ENCODE data around the gene APOLD1. TPM values are rescaled to one million over a fixed set of nuclear protein-coding genes. Genes with fewer than 3 reads are reported as not detected.
"Not testable (repeated sequence)": the region's sequence is repeated elsewhere in the genome, so short reads cannot be mapped to it uniquely, and the experiment has no call there.

APOLD1 gene
- total and polyA plus RNA-seq, 2 of the 8 experiments (the other 6 are each of a cell fraction or from before 2014, with no cell fraction given), result 0.12 to 0.71 TPM

DNA sequence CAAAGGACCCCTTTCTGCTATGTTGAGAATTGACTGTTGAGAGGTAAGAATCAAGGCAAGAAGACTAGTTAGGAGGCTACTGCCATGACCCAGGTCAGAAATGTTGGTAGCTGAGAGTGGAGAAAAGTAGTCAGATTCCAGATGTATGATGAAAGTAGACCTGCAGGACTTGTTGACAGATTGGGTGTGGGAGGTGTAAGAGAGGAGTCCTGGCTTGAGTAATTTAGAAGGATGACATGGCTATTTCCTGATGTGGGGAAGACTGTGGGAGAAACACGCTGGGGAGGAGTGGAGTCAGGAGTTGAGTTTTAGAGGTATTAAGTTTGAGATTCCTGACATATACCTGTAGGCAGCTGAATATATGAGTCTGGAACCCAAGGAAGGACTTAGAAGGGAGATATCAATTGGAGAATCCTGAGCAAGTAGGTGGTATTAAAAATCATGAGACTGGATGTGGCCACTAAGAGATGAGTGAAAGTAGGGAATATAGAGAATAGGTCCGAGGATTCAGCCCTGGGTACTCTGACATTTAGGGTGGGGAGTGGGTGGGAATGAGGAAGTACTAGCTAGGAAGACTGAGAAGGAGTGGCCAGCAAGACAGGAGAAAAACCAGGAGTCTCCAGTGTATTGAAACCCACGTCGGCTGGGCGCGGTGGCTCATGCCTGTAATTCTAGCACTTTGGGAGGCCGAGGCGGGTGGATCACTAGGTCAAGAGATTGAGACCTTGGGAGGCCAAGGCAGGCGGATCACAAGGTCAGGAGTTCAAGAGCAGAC, 15.1 kb downstream of the APOLD1 start (continued):
- TF ChIP-seq SIN3A (conservative IDR thresholded peaks at IDR 0.05 in 1 of 2, IDR thresholded peaks at IDR 0.05 in 1 of 2; ENCODE audit: low read depth in 1 of 2, low read length in 2 of 2) (no peak), RBBP5 (IDR thresholded peaks at IDR 0.05; ENCODE audit: borderline replicate concordance, low read depth, low read length) (no peak)

DNA sequence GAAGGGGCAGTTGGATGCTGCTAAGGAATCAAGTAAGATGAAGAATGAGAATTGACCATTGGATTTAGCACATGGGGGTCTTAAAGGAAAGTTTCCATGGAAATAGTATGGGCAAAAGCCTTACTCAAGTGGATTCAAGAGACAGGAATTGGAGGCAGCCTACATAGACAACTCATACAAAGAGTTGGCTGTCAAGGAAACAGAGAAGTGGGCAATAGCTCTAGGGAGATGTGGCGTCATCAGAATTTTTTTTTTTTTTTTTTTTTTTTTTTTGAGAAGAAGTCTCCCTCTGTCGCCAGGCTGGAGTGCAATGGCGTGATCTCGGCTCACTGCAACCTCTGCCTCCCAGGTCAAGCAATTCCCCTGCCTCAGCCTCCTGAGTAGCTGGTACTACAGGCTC, 16.2 kb downstream of the APOLD1 start:
- H3K4me3 ChIP-seq (ENCODE audit: extremely low read depth in 1 of 4, insufficient read depth in 2 of 4, low read depth in 3 of 4, low read length in 4 of 4); H3K9me3 ChIP-seq (ENCODE audit: insufficient read depth in 2 of 2, low read depth in 1 of 2, low read length in 1 of 2); H2BK15ac ChIP-seq (ENCODE audit: low read length); H3K79me1 ChIP-seq (ENCODE audit: low read depth, low read length); H3K79me2 ChIP-seq (ENCODE audit: control insufficient read depth in 1 of 2, insufficient read depth in 2 of 2, low read length in 2 of 2); H2BK120ac ChIP-seq (replicated peaks; ENCODE audit: low read depth, low read length); H3K14ac ChIP-seq (ENCODE audit: insufficient read length); FAIRE-seq; H2BK20ac ChIP-seq (ENCODE audit: low read length); H3K56ac ChIP-seq (replicated peaks; ENCODE audit: insufficient read length, low read depth, low read length); H3K23ac ChIP-seq (ENCODE audit: insufficient read length); H3K9ac ChIP-seq (replicated peaks in 1 of 4; ENCODE audit: extremely low read depth in 1 of 4, low read depth in 3 of 4, low read length in 3 of 4); H3K23me2 ChIP-seq (ENCODE audit: low read depth, low read length); H2BK5ac ChIP-seq (ENCODE audit: low read depth, low read length); H2BK12ac ChIP-seq (ENCODE audit: low read depth, low read length); H3K27me3 ChIP-seq (replicated peaks in 1 of 4; ENCODE audit: control insufficient read depth in 3 of 4, extremely low read depth in 1 of 4, insufficient read depth in 3 of 4, low read length in 3 of 4); H4K5ac ChIP-seq (ENCODE audit: insufficient read length, low read depth, low read length); H4K20me1 ChIP-seq (replicated peaks in 1 of 2; ENCODE audit: control insufficient read depth in 1 of 2, insufficient read depth in 2 of 2, low read length in 2 of 2); H3K27ac ChIP-seq (ENCODE audit: low read depth, low read length); H2AK5ac ChIP-seq (ENCODE audit: low read depth, low read length); H3K4ac ChIP-seq (replicated peaks; ENCODE audit: insufficient read length, low read depth, low read length); DNase-seq (ENCODE audit: low read depth in 1 of 2, low spot score in 2 of 2); H3K4me1 ChIP-seq (replicated peaks in 1 of 4; ENCODE audit: control insufficient read depth in 3 of 4, insufficient read depth in 4 of 4, low read length in 3 of 4); H4K91ac ChIP-seq (replicated peaks; ENCODE audit: insufficient read length, low read length); H3K18ac ChIP-seq (ENCODE audit: extremely low read depth, low read length); H3K36me3 ChIP-seq (ENCODE audit: control insufficient read depth in 2 of 4, insufficient read depth in 4 of 4, low read length in 3 of 4); H4K8ac ChIP-seq (ENCODE audit: extremely low read depth, insufficient read depth, low read length); H2AFZ ChIP-seq (ENCODE audit: low read length); H3K4me2 ChIP-seq (ENCODE audit: insufficient read depth in 1 of 2, low read depth in 2 of 2, low read length in 2 of 2); POLR2A ChIA-PET (ENCODE audit: partially characterized antibody): not testable (repeated sequence)
- CTCF ChIA-PET (ENCODE audit: partially characterized antibody), result interaction anchor here (0.6 to 1.6 kb wide), 2 partner anchors 13 to 212 kb away, joined by 3 to 7 read pairs; no protein-coding TSS in a partner anchor
- WGBS, 2 experiments (ENCODE audit: extremely low coverage in 1 of 2, insufficient coverage in 1 of 2, insufficient read length in 1 of 2, insufficient replicate concordance in 2 of 2, low coverage in 1 of 2, low lambda C conversion rate in 2 of 2, missing lambda C conversion rate in 1 of 2), result 96% methylated on average over 4 of the region's 4 CpGs; no CpG with 5 or more reads in 1 of the 2 experiments

All from H1 (cell line).